ENCODE data around the gene RNF220. TPM values are rescaled to one million over a fixed set of nuclear protein-coding genes. Genes with fewer than 3 reads are reported as not detected.

RNF220 gene
- total RNA-seq, 2 donors from 2014 or later = 86.8 to 92.1 TPM

GRCh38 chr1:44412601-44413000 is 7.5 kb downstream of the RNF220 start:
- H3K27ac Mint-ChIP-seq = no peak overlapping the region
- DNase-seq = no peak
- H3K4me1 Mint-ChIP-seq (ENCODE audit: low read depth) = no peaks in the 10 kb centered on the region
- H3K4me3 Mint-ChIP-seq = no peak overlapping the region
- H3K36me3 Mint-ChIP-seq (ENCODE audit: insufficient read depth in 2 of 2) = no peaks in the 10 kb centered on the region
- no peaks in the 10 kb centered on the region for H3K27me3 Mint-ChIP-seq (ENCODE audit: low read depth)
- H3K9me3 Mint-ChIP-seq = no peaks in the 10 kb centered on the region
- ATAC-seq (replicated peaks in 1 of 2) = no peak

- no peak overlapping the region for H3K27ac Mint-ChIP-seq
- H3K4me1 Mint-ChIP-seq (ENCODE audit: low read depth) = peaks cover 5% of the 10 kb centered on the region
- H3K27me3 Mint-ChIP-seq (ENCODE audit: low read depth) = no peaks in the 10 kb centered on the region
- ATAC-seq (replicated peaks in 1 of 2) (no peak), DNase-seq (no peak)
- H3K36me3 Mint-ChIP-seq (ENCODE audit: insufficient read depth in 2 of 2) = no peaks in the 10 kb centered on the region
- H3K9me3 Mint-ChIP-seq = no peaks in the 10 kb centered on the region
- no peak overlapping the region for H3K4me3 Mint-ChIP-seq
Observed at GRCh38 chr1:44413740-44414139, 8.7 kb downstream of the RNF220 start.

GRCh38 chr1:44415013-44415412 is 10.0 kb downstream of the RNF220 start:
- H3K4me3 Mint-ChIP-seq = no peak overlapping the region
- no peaks in the 10 kb centered on the region for H3K9me3 Mint-ChIP-seq
- peaks cover 12% of the 10 kb centered on the region for H3K27me3 Mint-ChIP-seq (ENCODE audit: low read depth)
- DNase-seq (no peak), ATAC-seq (replicated peaks in 1 of 2) (no peak)
- peaks cover 5% of the 10 kb centered on the region for H3K4me1 Mint-ChIP-seq (ENCODE audit: low read depth)
- no peaks in the 10 kb centered on the region for H3K36me3 Mint-ChIP-seq (ENCODE audit: insufficient read depth in 2 of 2)
- H3K27ac Mint-ChIP-seq = no peak overlapping the region

- Mint-ChIP-seq H3K9me3 (no peaks in the 10 kb centered on the region), H3K4me1 (ENCODE audit: low read depth) (peaks cover 5% of the 10 kb centered on the region), H3K27me3 (ENCODE audit: low read depth) (peaks cover 26% of the 10 kb centered on the region), H3K27ac (no peak overlapping the region), H3K4me3 (no peak overlapping the region), H3K36me3 (ENCODE audit: insufficient read depth in 2 of 2) (no peaks in the 10 kb centered on the region)
- DNase-seq = no peak
- no peak for ATAC-seq (replicated peaks in 1 of 2)
Observed at GRCh38 chr1:44416408-44416807, 11.4 kb downstream of the RNF220 start.

DNA sequence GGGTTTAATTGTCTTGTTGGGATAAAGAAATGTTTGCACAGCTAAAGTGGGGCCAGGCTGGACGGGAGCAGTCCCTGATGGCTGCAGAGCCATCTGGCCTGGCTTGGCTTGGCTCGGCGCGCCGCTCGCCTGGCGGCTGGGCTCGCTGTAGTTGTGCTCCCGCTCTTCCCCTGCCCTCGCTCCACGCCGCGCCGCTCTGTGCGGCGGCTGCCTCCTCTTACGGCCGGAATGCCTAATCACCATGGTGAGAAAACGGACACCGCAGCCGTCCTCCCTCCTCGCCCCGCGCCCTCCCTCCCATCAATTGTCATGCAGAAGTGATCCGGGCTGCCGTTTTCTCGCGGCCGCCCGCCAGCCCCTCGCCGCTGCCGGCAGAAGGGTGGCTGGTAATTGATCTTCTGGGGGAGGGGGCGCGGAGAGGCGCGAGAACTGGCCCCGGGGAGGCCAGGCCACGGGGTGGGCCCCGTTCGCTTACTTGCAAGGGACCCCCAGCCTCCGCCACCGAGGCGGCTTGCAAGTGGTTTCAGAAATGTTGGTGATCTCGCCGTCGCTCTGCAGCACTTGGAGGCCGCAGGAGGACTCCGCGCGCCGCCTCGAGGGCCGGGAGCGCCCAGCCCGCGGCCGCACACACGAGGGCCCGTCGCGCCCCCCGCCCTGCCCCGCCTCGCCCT is 12.4 kb downstream of the RNF220 start:
- DNase-seq (peak; percentile 7 to 10), ATAC-seq (replicated peaks in 1 of 2) (peak; percentile 39 to 50)
- Mint-ChIP-seq H3K9me3 (no peaks in the 10 kb centered on the region), H3K4me3 (peak overlapping the region; percentile 19 to 67), H3K36me3 (ENCODE audit: insufficient read depth in 2 of 2) (no peaks in the 10 kb centered on the region), H3K27ac (no peak overlapping the region), H3K27me3 (ENCODE audit: low read depth) (peaks cover 34% of the 10 kb centered on the region), H3K4me1 (ENCODE audit: low read depth) (peaks cover 5% of the 10 kb centered on the region)

- H3K27me3 Mint-ChIP-seq (ENCODE audit: low read depth) = peaks cover 41% of the 10 kb centered on the region
- H3K36me3 Mint-ChIP-seq (ENCODE audit: insufficient read depth in 2 of 2) = no peaks in the 10 kb centered on the region
- no peak overlapping the region for H3K27ac Mint-ChIP-seq
- peak in 1 of 2 donors; percentile 16 for DNase-seq
- peak overlapping the region; percentile 39 to 67 for H3K4me3 Mint-ChIP-seq
- H3K9me3 Mint-ChIP-seq = no peaks in the 10 kb centered on the region
- peaks cover 5% of the 10 kb centered on the region for H3K4me1 Mint-ChIP-seq (ENCODE audit: low read depth)
- ATAC-seq (replicated peaks in 1 of 2) = peak in 1 of 2 donors; percentile 18
Observed at GRCh38 chr1:44418022-44418673, 13.1 kb downstream of the RNF220 start.

GRCh38 chr1:44419901-44420300 is 14.8 kb downstream of the RNF220 start:
- no peaks in the 10 kb centered on the region for H3K36me3 Mint-ChIP-seq (ENCODE audit: insufficient read depth in 2 of 2)
- H3K4me1 Mint-ChIP-seq (ENCODE audit: low read depth) = peaks cover 12% of the 10 kb centered on the region
- DNase-seq = no peak
- H3K27ac Mint-ChIP-seq = no peak overlapping the region
- no peak for ATAC-seq (replicated peaks in 1 of 2)
- H3K4me3 Mint-ChIP-seq = no peak overlapping the region
- no peaks in the 10 kb centered on the region for H3K9me3 Mint-ChIP-seq
- peaks cover 58% of the 10 kb centered on the region for H3K27me3 Mint-ChIP-seq (ENCODE audit: low read depth)

DNA sequence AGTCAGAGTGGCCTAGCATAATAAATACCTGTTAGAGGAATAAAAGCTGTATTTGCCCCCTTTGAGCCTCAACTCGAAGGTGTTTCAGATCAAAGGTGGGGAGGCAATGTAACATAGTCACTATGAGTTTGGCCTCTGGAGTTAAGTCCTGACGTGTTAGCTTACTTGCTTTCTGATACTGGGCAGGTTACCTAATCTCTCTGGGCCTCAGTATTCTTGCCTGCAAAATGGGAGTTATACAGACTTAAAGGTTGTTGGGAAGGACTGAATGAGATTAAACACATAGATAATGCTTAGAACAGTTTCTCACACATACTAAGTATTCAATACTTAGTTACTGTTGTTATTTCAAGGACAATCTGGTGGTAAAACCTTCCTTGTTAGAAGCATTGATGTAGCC is 15.5 kb downstream of the RNF220 start:
- H3K9me3 Mint-ChIP-seq = no peaks in the 10 kb centered on the region
- H3K4me1 Mint-ChIP-seq (ENCODE audit: low read depth) = peaks cover 12% of the 10 kb centered on the region
- no peaks in the 10 kb centered on the region for H3K36me3 Mint-ChIP-seq (ENCODE audit: insufficient read depth in 2 of 2)
- DNase-seq (no peak), ATAC-seq (replicated peaks in 1 of 2) (no peak)
- peaks cover 65% of the 10 kb centered on the region for H3K27me3 Mint-ChIP-seq (ENCODE audit: low read depth)
- H3K4me3 Mint-ChIP-seq = no peak overlapping the region
- no peak overlapping the region for H3K27ac Mint-ChIP-seq

- ATAC-seq (replicated peaks in 1 of 2) (no peak), DNase-seq (no peak)
- H3K27me3 Mint-ChIP-seq (ENCODE audit: low read depth) = peaks cover 73% of the 10 kb centered on the region
- H3K36me3 Mint-ChIP-seq (ENCODE audit: insufficient read depth in 2 of 2) = no peaks in the 10 kb centered on the region
- no peaks in the 10 kb centered on the region for H3K9me3 Mint-ChIP-seq
- no peak overlapping the region for H3K27ac Mint-ChIP-seq
- peaks cover 12% of the 10 kb centered on the region for H3K4me1 Mint-ChIP-seq (ENCODE audit: low read depth)
- H3K4me3 Mint-ChIP-seq = no peak overlapping the region
Observed at GRCh38 chr1:44421446-44421884, 16.4 kb downstream of the RNF220 start.

DNA sequence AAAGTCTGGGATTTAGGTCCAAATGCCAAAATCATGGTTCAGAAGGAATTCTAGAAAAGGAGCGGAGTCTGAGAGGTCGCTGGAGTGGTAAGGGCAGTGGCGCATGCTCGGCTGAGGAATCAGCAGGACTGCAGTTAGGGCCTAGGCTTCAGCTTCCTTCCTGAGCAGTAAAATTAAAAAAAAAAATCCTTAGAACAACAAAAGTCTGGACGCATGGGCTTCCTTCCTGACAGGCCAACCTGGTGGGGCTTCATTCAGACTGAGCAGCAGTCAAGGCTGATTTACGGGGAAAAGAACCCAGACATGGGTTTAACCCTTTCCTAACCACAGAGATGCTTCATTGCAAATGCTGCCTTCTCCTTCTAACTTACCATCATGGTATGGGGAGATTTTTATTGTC is 17.1 kb downstream of the RNF220 start:
- peaks cover 12% of the 10 kb centered on the region for H3K4me1 Mint-ChIP-seq (ENCODE audit: low read depth)
- H3K27me3 Mint-ChIP-seq (ENCODE audit: low read depth) = peaks cover 80% of the 10 kb centered on the region
- no peaks in the 10 kb centered on the region for H3K9me3 Mint-ChIP-seq
- H3K4me3 Mint-ChIP-seq = no peak overlapping the region
- H3K27ac Mint-ChIP-seq = no peak overlapping the region
- no peaks in the 10 kb centered on the region for H3K36me3 Mint-ChIP-seq (ENCODE audit: insufficient read depth in 2 of 2)
- no peak for ATAC-seq (replicated peaks in 1 of 2)
- no peak for DNase-seq

- Mint-ChIP-seq H3K27me3 (ENCODE audit: low read depth) (peaks cover 96% of the 10 kb centered on the region), H3K4me3 (no peak overlapping the region), H3K9me3 (no peaks in the 10 kb centered on the region), H3K36me3 (ENCODE audit: insufficient read depth in 2 of 2) (no peaks in the 10 kb centered on the region), H3K4me1 (ENCODE audit: low read depth) (peaks cover 7% of the 10 kb centered on the region), H3K27ac (no peak overlapping the region)
- ATAC-seq (replicated peaks in 1 of 2) (no peak), DNase-seq (no peak)
Observed at GRCh38 chr1:44423591-44424537, 18.8 kb downstream of the RNF220 start.

- DNase-seq = no peak
- Mint-ChIP-seq H3K4me3 (no peak overlapping the region), H3K27ac (no peak overlapping the region), H3K9me3 (no peaks in the 10 kb centered on the region), H3K36me3 (ENCODE audit: insufficient read depth in 2 of 2) (no peaks in the 10 kb centered on the region), H3K4me1 (ENCODE audit: low read depth) (peaks cover 7% of the 10 kb centered on the region), H3K27me3 (ENCODE audit: low read depth) (peaks cover 96% of the 10 kb centered on the region)
- no peak for ATAC-seq (replicated peaks in 1 of 2)
Observed at GRCh38 chr1:44424747-44425146, 19.7 kb downstream of the RNF220 start.

Measured in activated T-cell treated with anti-CD3 and anti-CD28 coated beads, Interleukin-2, amount 50 U/mL, for 72 hours (primary cell).